ENCODE measurements around the gene HRCT1. TPM values are rescaled to one million over a fixed set of nuclear protein-coding genes. Genes with fewer than 3 reads are reported as not detected.

Gene HRCT1
- total RNA-seq: not detected
- not detected for polyA plus RNA-seq
- 0 reads per million in 6 experiments for total RNA-seq

DNA sequence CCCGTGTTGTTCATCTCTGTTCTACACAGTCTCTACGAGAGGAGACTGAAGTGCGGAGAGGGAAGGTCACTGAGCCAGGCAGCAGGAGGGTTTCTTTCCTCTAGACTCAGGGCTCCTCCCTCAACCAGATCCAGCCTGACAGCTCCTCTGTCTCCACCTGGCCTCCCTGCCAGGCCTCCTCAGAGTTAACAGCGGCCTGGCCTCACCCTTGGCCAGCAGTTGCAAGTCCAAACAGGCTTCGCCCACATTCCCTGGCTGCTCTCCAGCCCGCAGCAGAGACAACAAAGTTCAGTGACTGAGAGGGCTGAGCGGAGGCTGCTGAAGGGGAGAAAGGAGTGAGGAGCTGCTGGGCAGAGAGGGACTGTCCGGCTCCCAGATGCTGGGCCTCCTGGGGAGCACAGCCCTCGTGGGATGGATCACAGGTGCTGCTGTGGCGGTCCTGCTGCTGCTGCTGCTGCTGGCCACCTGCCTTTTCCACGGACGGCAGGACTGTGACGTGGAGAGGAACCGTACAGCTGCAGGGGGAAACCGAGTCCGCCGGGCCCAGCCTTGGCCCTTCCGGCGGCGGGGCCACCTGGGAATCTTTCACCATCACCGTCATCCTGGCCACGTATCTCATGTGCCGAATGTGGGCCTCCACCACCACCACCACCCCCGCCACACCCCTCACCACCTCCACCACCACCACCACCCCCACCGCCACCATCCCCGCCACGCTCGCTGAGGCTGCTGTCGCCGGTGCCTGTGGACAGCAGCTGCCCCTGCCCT lies at the start of gene HRCT1:
Gene HRCT1 (plus strand): TSS at position 291 of the 768 bp plus-strand sequence. CDS start 86 bp downstream, at position 377.
- Mint-ChIP-seq H3K27ac (peak within 1 kb of the TSS in 4 of 10 donors; percentile 15 to 65 (median 28)), H3K4me1 (peaks cover 32 to 58% (median 51%) of the 10 kb centered on the region in 4 donors), H3K27me3 (peaks cover 0 to 6% (median 0%) of the 10 kb centered on the region in 5 donors), H3K4me3 (peak within 1 kb of the TSS in 4 of 10 donors; percentile 13 to 57 (median 38)), H3K9me3 (no peaks in the 10 kb centered on the region), H3K36me3 (no peaks in the 10 kb centered on the region)
- POLR2A ChIA-PET: interaction anchor here (0.6 kb wide), 1 partner anchor 1559 kb away, joined by 3 read pairs; no protein-coding TSS in a partner anchor
- ATAC-seq: no peak
- DNase-seq: no peak

DNA sequence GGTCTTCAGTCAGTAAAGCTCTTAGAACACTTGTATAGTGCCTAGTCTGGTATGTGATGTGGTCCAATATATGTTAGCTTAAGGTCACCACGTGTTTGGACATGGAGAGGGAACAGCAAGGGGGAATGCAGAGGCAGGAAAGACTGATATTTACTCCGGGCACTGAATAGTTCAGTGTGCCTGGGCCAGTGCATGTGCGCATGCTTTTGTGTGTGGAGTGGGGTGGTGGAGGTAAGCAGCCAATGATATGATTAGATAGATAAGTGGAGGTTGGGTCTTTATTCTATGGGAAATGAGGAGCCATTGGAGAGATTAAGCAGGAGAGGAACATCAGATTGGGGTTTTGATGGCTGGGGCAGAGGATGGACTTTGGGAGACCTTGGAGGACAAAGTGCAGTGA lies 49.8 kb upstream of the HRCT1 start:
- no peaks in the 10 kb centered on the region for H3K36me3 Mint-ChIP-seq
- no peak overlapping the region for H3K4me3 Mint-ChIP-seq
- DNase-seq (no peak), ATAC-seq (no peak)
- POLR2A ChIA-PET: no interaction called here
- H3K27ac Mint-ChIP-seq: no peak overlapping the region
- no peaks in the 10 kb centered on the region for H3K9me3 Mint-ChIP-seq
- peaks cover 2 to 10% (median 6%) of the 10 kb centered on the region in 4 donors for H3K4me1 Mint-ChIP-seq
- peaks cover 0 to 3% (median 1%) of the 10 kb centered on the region in 5 donors for H3K27me3 Mint-ChIP-seq

DNA sequence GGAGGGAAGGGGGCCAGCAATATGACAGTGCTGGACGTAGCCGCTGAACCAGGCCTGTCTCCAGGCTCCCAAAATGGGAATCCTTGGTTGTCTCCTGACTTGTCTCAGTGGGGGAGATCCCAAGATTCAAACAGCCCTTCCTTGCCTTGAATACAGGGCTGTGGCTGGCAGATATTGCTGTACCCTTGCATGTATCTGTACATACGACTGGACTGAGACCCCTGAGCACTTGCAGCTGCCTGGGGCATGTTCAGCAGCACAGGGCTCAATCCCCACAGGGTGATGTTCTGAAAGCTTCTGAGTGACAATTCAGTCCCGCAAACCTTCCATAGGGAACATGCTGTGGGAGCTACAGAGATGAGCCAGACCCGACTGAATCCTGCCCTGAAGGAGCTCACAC lies 49.1 kb upstream of the HRCT1 start:
- ATAC-seq (no peak), DNase-seq (peak in 1 of 10 donors; percentile 10)
- no peaks in the 10 kb centered on the region for H3K9me3 Mint-ChIP-seq
- H3K4me1 Mint-ChIP-seq: peaks cover 2 to 10% (median 8%) of the 10 kb centered on the region in 4 donors
- H3K4me3 Mint-ChIP-seq: no peak overlapping the region
- POLR2A ChIA-PET: no interaction called here
- H3K27ac Mint-ChIP-seq: no peak overlapping the region
- peaks cover 3 to 10% (median 6%) of the 10 kb centered on the region in 5 donors for H3K27me3 Mint-ChIP-seq
- no peaks in the 10 kb centered on the region for H3K36me3 Mint-ChIP-seq

DNA sequence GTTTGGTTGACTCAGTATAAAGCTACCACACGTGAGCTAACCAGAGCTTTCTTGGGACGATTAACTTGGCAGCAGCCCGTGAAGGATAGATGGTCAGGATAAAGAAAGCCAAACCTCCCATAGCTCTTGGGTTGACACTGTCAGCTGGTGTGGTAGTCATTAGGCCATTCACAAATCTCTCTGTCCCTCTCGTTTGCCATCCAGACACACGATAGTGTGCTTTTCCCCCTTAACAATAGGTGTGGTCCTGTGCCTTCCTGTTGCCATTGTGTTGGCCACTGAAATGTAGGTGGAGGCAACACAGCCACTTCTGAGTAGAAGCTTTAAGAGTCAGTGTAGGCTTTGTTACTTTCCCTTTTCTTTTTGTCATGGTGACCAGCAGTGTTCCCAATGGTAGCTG lies 47.5 kb upstream of the HRCT1 start:
- Mint-ChIP-seq H3K27me3 (peaks cover 3 to 23% (median 12%) of the 10 kb centered on the region in 5 donors), H3K9me3 (no peaks in the 10 kb centered on the region), H3K27ac (no peak overlapping the region), H3K4me1 (peaks cover 2 to 10% (median 8%) of the 10 kb centered on the region in 4 donors), H3K4me3 (no peak overlapping the region), H3K36me3 (no peaks in the 10 kb centered on the region)
- ATAC-seq: no peak
- POLR2A ChIA-PET: interaction anchor here (0.7 kb wide), 1 partner anchor 11 kb away, joined by 3 read pairs; no protein-coding TSS in a partner anchor
- no peak for DNase-seq

DNA sequence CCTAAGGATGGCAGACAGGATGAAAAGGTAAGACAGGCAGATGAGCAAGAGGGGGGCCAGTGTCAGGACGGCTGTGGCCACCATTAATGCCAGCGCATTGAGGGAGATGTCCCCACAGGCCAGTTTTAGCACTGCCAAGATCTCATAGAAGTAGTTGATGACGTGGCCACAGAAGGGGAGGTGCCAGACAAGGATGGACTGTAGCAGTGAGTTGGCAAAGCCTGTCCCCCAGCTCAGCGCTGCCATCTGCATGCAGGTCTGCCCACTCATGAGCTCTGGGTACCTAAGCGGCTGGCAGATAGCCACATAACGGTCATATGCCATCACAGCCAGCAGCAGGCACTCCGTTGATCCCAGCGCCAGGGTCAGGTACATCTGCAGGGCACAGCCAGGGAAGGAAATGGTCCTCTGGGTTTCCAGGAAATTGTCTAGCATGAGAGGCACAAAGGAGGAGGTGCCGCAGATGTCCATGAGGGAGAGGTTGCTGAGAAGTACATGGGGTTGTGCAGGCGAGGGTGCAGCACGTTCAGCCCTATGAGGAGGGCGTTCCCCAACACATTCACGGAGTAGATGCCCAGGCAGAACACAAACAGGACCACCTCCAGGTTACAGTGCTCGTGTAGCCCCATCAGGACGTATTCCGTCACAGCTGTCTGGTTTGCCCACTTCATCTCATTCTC lies 46.6 kb upstream of the HRCT1 start:
- POLR2A ChIA-PET: no interaction called here
- Mint-ChIP-seq H3K27me3 (peaks cover 6 to 23% (median 16%) of the 10 kb centered on the region in 5 donors), H3K27ac (no peak overlapping the region), H3K9me3 (no peaks in the 10 kb centered on the region), H3K36me3 (no peaks in the 10 kb centered on the region), H3K4me1 (peaks cover 2 to 10% (median 8%) of the 10 kb centered on the region in 4 donors), H3K4me3 (no peak overlapping the region)
- peak in 1 of 10 donors; percentile 14 for DNase-seq
- peak; percentile 38 to 52 for ATAC-seq

DNA sequence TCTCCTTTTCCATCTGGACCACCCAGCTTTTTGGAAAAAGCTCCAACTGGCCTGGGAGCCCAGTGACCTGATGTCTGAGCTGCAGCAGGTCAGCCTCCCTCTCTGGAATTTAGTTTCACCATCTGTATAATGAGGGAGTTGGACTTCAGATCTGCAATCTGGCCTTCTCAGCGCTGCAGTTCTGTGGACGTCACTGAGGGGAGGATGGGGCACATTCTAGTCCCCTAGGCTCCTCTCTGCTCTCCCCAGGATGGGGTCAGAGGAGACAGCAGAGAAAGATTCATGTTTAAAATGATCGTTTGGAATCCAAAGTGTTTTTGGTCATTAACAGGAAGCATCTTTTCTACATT lies 46.0 kb upstream of the HRCT1 start:
- H3K36me3 Mint-ChIP-seq: no peaks in the 10 kb centered on the region
- DNase-seq: no peak
- POLR2A ChIA-PET: no interaction called here
- ATAC-seq: no peak
- no peaks in the 10 kb centered on the region for H3K9me3 Mint-ChIP-seq
- peaks cover 2 to 10% (median 8%) of the 10 kb centered on the region in 4 donors for H3K4me1 Mint-ChIP-seq
- no peak overlapping the region for H3K27ac Mint-ChIP-seq
- no peak overlapping the region for H3K4me3 Mint-ChIP-seq
- peaks cover 6 to 23% (median 18%) of the 10 kb centered on the region in 5 donors for H3K27me3 Mint-ChIP-seq

DNA sequence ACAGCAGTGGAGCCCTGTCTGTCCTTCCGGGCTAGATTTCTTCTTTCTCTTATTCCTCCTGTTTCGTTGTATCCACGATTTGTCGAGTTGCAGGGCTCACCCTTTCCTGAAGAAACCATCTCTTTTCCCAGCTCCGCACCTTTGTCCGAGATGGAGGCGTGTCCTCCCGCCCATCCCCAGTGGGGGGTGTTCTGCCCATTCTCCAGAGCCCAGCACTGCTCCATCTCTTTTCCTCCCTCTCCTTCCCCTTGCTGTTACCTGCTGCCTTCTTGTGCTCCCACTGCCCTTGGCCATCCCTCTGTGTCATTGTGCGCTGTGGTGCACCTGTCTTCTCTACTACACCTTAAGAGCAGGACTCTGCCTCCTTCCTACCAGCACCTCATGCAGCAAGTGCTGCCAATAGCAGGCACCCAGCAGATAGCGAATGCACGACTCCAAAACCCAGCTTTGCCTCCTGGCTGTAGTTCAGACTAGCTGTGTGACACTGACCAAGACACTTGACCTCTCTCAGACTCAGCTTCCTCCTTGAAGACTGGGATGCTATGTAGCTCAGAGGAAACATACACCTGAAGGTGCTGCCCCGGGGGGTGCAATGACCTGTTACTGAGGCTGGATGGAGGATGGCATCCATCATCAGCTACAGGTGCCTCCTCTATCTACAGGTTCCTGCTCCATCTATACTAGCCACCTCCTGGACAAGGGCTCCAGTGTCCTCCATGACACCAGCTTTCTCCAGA lies 44.7 kb upstream of the HRCT1 start:
- ATAC-seq (no peak), DNase-seq (peak in 1 of 10 donors; percentile 14)
- no peaks in the 10 kb centered on the region for H3K9me3 Mint-ChIP-seq
- H3K36me3 Mint-ChIP-seq: no peaks in the 10 kb centered on the region
- H3K27me3 Mint-ChIP-seq: peaks cover 9 to 36% (median 27%) of the 10 kb centered on the region in 5 donors
- H3K27ac Mint-ChIP-seq: peak overlapping the region in 2 of 10 donors; percentile 13 to 63
- POLR2A ChIA-PET: no interaction called here
- no peak overlapping the region for H3K4me3 Mint-ChIP-seq
- H3K4me1 Mint-ChIP-seq: peaks cover 2 to 10% (median 8%) of the 10 kb centered on the region in 4 donors

DNA sequence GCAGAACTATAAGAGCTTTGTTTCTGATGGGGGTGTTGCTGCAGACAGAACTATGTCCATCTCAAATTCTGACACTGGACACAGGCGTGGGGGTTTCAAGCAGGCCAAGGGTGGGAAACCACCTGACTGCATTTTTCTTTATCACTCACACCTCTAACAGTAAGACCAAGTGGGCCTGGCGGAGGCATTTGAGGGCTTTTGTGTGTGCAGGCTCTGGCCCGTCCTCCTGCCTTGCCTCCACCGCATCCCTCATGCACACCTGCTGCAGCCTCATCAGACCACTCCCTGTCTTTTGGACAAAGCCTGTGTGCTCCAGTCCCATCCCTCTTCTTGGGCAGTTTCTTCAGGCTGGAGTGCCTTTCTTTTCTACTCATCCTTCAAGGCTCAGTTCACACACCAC lies 43.7 kb upstream of the HRCT1 start:
- Mint-ChIP-seq H3K27me3 (peaks cover 9 to 37% (median 28%) of the 10 kb centered on the region in 5 donors), H3K27ac (no peak overlapping the region), H3K36me3 (no peaks in the 10 kb centered on the region), H3K4me1 (peaks cover 2 to 10% (median 6%) of the 10 kb centered on the region in 4 donors), H3K4me3 (no peak overlapping the region), H3K9me3 (no peaks in the 10 kb centered on the region)
- ATAC-seq: no peak
- DNase-seq: no peak
- POLR2A ChIA-PET: no interaction called here

DNA sequence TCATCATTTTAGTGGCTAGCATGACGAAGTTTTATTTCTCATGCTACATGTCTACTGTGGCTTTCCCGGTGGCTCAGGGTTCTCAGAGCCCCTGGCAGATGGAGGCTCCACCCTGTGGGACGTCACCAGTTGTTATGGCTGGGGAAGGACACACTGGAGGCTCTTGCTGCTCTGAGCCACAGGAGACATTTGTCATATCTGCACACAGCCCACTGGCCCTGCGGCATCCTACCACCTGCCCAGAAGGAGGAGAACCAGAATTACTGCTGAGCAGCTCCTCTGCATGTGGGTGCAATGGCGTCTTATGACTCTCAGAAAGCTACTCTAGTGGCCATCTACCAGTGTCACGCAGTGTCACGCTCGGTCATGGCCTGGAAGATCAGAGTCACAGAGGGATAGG lies 42.4 kb upstream of the HRCT1 start:
- H3K36me3 Mint-ChIP-seq: no peaks in the 10 kb centered on the region
- peaks cover 2 to 9% (median 5%) of the 10 kb centered on the region in 4 donors for H3K4me1 Mint-ChIP-seq
- H3K27me3 Mint-ChIP-seq: peaks cover 9 to 50% (median 36%) of the 10 kb centered on the region in 5 donors
- POLR2A ChIA-PET: no interaction called here
- H3K27ac Mint-ChIP-seq: no peak overlapping the region
- DNase-seq (no peak), ATAC-seq (no peak)
- no peaks in the 10 kb centered on the region for H3K9me3 Mint-ChIP-seq
- H3K4me3 Mint-ChIP-seq: no peak overlapping the region

DNA sequence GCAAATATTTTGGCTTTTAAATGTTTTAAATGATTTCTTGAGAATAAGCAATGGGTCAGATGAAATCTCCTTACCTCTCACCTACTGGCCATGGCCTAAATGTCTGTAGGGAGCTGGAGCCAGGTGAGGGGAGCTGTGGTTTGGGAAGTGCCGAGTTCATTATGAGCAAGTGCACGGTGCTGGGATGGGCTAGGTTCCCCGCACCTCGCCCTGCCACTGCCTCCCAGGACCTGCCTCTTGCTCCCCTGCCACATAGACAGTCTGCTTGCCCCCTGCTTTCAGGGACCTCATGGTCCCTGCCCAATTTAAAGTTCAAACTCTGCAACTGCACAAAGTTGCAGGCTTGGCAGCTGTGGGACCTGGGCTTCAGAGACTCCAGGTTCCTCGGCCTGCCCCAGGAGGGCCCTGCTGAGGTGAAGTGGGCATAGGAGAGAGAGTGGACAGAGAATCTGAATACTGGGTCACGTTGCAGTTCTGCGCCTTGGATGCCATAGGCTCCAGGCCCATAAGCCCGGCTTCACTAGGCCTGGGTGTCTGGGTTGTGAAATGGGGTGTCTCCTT lies 41.2 kb upstream of the HRCT1 start:
- DNase-seq (no peak), ATAC-seq (no peak)
- Mint-ChIP-seq H3K9me3 (no peaks in the 10 kb centered on the region), H3K36me3 (no peaks in the 10 kb centered on the region), H3K27me3 (peaks cover 9 to 59% (median 46%) of the 10 kb centered on the region in 5 donors), H3K4me3 (no peak overlapping the region), H3K27ac (no peak overlapping the region), H3K4me1 (peaks cover 0 to 4% (median 0%) of the 10 kb centered on the region in 4 donors)
- POLR2A ChIA-PET: no interaction called here

DNA sequence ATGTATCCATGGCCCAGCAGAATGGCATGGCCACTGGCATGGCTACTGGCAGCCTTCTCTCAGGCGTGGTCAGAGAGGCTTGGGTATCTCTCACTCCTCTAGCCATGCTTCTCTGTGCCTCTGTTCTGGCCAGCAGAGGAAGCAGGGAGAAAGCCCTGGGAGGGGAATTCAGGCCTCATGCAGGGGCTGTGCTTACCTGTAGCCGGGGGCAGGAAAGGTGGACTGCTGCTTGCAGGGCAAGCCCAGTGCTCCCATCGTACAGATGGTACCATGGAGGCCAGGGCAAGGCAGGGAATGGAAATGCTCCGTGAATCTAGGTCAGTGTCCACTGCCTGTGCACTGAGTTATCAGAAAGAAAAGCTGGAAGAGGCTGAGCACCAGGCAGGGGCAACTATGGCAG lies 38.5 kb upstream of the HRCT1 start:
- DNase-seq: no peak

DNA sequence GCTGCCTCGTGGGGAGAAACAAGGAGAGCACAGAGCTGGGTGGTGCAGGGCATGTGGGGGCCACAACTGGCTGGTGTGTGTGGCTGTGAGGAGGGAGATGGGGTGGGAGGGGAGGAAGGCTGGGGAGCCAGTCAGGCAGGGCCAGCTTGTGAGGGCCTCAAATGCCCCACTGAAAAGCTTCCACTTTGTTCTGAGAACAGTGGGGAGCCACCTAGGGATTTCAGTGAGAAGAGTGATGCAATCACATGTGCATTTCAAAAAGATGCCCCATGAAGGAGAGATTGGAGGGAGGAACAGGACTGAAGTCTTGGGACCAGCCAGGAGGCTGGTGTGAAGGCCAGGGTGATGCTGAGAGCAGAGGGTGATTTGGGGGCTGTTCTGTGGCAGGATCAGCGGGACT lies 37.1 kb upstream of the HRCT1 start:
- POLR2A ChIA-PET: no interaction called here
- DNase-seq (no peak), ATAC-seq (no peak)
- Mint-ChIP-seq H3K4me1 (no peaks in the 10 kb centered on the region), H3K4me3 (no peak overlapping the region), H3K9me3 (no peaks in the 10 kb centered on the region), H3K27me3 (peaks cover 5 to 37% (median 34%) of the 10 kb centered on the region in 5 donors), H3K36me3 (no peaks in the 10 kb centered on the region), H3K27ac (no peak overlapping the region)

More for the DNA sequence above, 38.5 kb upstream of the HRCT1 start:
- H3K4me3 Mint-ChIP-seq: no peak overlapping the region
- POLR2A ChIA-PET: no interaction called here
- no peaks in the 10 kb centered on the region for H3K36me3 Mint-ChIP-seq
- no peak for ATAC-seq
- H3K9me3 Mint-ChIP-seq: no peaks in the 10 kb centered on the region
- no peaks in the 10 kb centered on the region for H3K4me1 Mint-ChIP-seq
- H3K27ac Mint-ChIP-seq: no peak overlapping the region
- H3K27me3 Mint-ChIP-seq: peaks cover 6 to 43% (median 38%) of the 10 kb centered on the region in 5 donors

Data from naive thymus-derived CD8-positive, alpha-beta T cell (primary cell).